ENCODE data around the gene EXOC8. TPM values are rescaled to one million over a fixed set of nuclear protein-coding genes. Genes with fewer than 3 reads are reported as not detected.

EXOC8 gene, protein sequence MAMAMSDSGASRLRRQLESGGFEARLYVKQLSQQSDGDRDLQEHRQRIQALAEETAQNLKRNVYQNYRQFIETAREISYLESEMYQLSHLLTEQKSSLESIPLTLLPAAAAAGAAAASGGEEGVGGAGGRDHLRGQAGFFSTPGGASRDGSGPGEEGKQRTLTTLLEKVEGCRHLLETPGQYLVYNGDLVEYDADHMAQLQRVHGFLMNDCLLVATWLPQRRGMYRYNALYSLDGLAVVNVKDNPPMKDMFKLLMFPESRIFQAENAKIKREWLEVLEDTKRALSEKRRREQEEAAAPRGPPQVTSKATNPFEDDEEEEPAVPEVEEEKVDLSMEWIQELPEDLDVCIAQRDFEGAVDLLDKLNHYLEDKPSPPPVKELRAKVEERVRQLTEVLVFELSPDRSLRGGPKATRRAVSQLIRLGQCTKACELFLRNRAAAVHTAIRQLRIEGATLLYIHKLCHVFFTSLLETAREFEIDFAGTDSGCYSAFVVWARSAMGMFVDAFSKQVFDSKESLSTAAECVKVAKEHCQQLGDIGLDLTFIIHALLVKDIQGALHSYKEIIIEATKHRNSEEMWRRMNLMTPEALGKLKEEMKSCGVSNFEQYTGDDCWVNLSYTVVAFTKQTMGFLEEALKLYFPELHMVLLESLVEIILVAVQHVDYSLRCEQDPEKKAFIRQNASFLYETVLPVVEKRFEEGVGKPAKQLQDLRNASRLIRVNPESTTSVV
- polyA plus RNA-seq (ENCODE audit: insufficient read length): 6.6 TPM

- DNase-seq (ENCODE audit: low read depth): peak; percentile 98
These were observed at the start of gene EXOC8 for GRCh38 chr1:231337472-231338269. EXOC8 (minus strand) TSS chr1:231337852; CDS start chr1:231337745, 107 bp downstream.

DNA sequence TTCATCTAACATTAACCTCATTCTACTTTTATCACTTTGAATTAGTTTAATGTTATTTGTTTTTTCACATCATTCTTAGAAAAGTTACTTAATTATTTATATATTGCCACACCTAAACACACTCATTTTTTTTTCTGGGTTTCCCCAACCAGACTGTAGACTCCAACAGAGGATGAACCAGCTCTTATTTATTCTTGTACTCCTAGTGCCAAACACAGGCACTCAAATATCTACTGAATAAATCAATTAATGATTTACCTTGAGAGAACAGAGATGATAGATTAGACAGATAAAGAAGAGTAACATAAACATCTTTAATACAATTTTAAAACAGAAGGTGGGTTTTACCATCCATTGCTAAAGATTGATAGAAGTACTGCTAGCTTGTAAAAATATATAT lies 48.8 kb upstream of the EXOC8 start:
- no peak for DNase-seq (ENCODE audit: low read depth)

- DNase-seq (ENCODE audit: low read depth): no peak
These were observed 47.7 kb upstream of the EXOC8 start for GRCh38 chr1:231385416-231385748.

- DNase-seq (ENCODE audit: low read depth): no peak
These were observed 47.2 kb upstream of the EXOC8 start for GRCh38 chr1:231384696-231385415.

- no peak for DNase-seq (ENCODE audit: low read depth)
These were observed 45.7 kb upstream of the EXOC8 start for GRCh38 chr1:231383159-231383860.

GRCh38 chr1:231382426-231382825 lies 44.8 kb upstream of the EXOC8 start:
- DNase-seq (ENCODE audit: low read depth): no peak

DNA sequence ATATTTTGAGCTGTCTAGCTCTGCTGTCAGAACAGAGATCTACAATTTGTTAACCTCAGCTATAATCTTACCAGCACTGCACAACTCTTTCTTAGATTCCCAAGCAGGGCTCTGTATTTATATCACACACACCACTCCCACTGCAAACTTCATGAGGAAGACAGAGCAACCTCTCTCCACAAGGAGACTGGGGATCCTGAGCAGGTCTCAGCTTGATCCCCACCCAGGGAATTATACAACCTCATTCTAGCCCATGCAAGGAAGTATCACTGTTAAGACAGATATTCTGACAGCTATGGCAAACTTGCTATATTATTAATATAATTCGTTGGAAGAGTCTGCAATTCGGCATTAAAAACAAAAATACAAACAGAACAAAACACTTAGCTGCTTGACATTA lies 44.1 kb upstream of the EXOC8 start:
- DNase-seq (ENCODE audit: low read depth): no peak

- DNase-seq (ENCODE audit: low read depth): no peak
These were observed 39.4 kb upstream of the EXOC8 start for GRCh38 chr1:231376875-231377549.

DNA sequence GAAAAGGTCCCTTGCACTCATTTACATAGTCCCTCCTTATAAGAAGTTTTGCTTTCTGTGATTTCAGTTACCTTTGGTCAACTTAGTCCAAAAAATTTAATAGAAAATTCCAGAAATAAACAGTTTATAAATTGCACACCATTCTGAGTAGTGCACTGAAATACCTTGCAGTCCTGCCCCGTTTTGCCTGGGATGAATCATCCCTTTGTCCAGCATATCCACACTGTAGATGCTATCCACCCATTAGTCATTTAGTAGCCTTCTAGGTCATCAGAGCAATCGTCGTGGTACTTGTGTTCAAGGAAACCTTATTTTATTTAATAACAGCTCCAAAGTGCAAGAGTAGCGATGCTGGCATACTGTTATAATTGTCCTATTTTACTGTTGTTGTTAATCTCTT lies 38.4 kb upstream of the EXOC8 start:
- DNase-seq (ENCODE audit: low read depth): no peak

DNA sequence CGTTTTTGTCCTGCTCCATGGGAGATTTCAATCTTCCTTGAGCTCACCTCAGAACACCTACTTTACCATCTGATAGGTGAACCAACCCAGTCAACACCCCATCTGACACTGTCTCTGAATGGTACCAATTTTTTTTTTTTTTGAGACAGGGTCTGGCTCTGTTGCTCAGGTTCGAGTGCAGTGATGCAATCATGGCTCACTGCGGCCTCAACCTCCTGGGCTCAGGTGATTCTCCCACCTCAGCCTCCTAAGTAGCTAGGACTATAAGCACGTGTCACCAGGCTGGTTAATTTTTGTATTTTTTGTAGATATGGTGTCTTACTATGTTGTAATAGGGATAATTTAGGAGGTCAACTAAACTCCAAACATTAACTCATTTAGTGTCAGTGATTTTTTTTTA lies 36.7 kb upstream of the EXOC8 start:
- DNase-seq (ENCODE audit: low read depth): no peak

DNA sequence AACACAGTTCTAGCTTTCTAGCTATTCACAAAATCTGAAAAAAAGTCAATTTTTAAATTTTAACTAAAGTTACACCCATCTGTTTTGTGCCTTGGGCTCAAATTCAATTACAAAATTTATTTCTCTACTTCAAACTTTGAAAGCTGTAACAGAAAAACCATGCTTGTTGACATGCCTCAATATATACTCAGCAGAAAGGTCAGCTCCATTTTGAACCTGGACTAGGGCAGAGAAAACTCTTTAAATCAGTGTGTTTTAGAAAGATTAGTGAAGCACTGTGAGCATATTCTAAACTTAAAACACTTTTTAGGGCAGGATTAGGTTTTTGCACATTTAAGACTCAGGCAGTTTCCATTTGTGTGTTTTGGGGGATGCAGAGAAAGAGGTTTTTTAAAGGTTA lies 34.8 kb upstream of the EXOC8 start:
- no peak for DNase-seq (ENCODE audit: low read depth)

- DNase-seq (ENCODE audit: low read depth): no peak
These were observed 31.6 kb upstream of the EXOC8 start for GRCh38 chr1:231369282-231369681.

- DNase-seq (ENCODE audit: low read depth): no peak
These were observed 26.5 kb upstream of the EXOC8 start for GRCh38 chr1:231364192-231364591.

- DNase-seq (ENCODE audit: low read depth): no peak
These were observed 26.0 kb upstream of the EXOC8 start for GRCh38 chr1:231363624-231364023.

DNA sequence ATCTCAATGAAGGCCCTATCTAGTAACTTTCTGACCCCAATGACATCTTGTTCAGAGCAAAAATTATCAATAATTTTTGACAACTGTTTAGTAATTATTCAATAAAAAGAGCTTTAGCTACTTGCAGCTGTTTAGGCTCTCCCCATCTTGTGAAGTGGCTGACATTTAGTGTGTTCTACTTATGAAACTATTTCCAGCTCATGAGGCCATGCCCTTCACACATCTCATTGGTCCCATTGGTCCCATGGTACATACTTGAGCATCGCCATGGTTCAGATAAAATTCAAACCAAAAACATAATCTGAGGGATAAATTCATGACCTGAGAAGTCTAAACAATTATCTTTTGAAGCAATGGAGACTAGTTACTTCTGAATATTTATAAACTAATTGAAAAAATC lies 24.7 kb upstream of the EXOC8 start:
- no peak for DNase-seq (ENCODE audit: low read depth)

DNA sequence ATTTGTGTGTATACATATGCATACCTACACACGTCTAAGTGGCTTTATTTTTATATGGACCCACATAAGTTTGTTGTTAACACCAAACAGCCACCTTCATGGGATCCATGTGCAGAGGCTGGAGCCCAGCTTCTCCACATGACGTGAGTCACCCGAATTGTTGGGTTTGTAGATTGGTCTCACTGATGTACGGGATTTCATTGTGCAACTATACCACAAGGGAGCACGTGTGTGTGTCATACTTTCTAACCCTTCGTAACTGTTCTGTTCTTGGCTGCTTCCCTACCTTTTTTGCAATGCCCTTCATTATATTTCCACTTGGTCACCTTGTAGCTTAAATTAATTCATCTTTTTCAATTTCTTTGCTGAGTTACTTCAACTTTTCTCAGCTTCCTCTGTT lies 21.5 kb upstream of the EXOC8 start:
- no peak for DNase-seq (ENCODE audit: low read depth)

- no peak for DNase-seq (ENCODE audit: low read depth)
These were observed 20.2 kb upstream of the EXOC8 start for GRCh38 chr1:231357831-231358354.

GRCh38 chr1:231357187-231357772 lies 19.6 kb upstream of the EXOC8 start:
- no peak for DNase-seq (ENCODE audit: low read depth)

GRCh38 chr1:231355171-231355570 lies 17.5 kb upstream of the EXOC8 start:
- no peak for DNase-seq (ENCODE audit: low read depth)
